ENCODE results near the gene ZNF230. TPM values are rescaled to one million over a fixed set of nuclear protein-coding genes. Genes with fewer than 3 reads are reported as not detected.

The ZNF230 gene
- total and polyA plus RNA-seq, 2 of the 4 experiments (the other 2 are of a cell fraction) = 1.5 to 3.4 TPM

DNA sequence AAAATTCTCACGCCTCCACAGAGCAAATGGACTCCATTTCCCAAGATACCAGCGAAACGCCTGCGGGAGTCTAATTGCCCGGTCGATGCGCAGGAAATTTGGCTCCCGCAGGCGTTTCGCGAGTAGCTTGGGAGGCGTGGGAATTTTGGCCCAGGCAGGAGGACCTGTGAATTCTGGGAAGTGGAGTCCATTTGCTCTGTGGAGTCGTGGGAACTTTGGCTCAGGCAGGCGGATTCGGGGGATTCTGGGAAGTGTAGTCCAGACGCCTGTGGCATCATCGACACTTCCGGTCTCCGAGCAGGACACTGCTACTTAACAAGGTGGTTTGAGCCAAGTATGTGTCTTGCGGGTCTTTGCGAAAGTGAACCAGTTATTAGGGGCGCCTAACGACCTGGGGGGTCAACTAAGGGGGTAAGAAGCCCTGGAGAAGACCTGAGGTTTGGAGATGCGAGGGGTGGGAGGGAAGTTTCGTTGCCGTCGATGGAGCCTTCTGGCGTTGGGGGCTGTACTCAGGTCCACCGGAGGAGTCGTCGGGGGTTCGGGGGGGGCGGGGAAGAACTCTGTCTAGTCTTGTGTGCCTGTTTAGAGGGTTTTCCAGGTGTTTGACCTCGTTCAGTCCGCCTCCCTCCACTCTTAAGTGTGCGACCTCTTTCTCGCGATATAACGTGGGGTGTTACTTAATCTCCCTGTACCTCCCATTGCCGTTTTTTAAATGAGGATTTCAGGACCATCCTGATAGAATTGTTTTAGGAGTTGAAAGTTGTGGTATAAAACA, 18.7 kb upstream of the ZNF230 start, which contains the start of gene ZNF155 (continued):
- no peak; the same call in 1 of the 2 replicates for TF ChIP-seq RAD21 (IDR thresholded peaks at IDR 0.05; ENCODE audit: low read length)
- TF ChIP-seq BHLHE40 (IDR thresholded peaks at IDR 0.05; ENCODE audit: low read depth, low read length) = no peak
- TF ChIP-seq POLR2A (IDR thresholded peaks at IDR 0.05; ENCODE audit: low read depth, low read length) = no peak

DNA sequence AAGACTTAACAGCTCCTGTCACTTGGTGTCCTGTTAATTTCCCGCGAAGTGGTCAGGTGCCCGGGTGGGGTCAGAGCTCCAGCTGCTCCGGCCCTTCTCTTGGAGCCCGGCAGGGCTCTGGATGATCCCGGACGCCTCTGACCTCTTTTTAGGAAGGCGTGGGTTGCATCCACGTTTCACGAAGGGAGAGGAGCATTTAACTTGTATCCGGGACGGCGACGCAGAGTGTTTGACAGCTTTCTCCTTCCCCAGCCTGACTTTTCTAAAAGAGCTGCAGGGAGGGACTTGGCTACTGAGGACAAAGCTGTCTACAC, 18.1 kb upstream of the ZNF230 start:
- peak overlapping the region; percentile 80; the same call in 1 of the 2 replicates for H3K4ac ChIP-seq (ENCODE audit: low read depth, low read length)
- no peak overlapping the region for H2BK5ac ChIP-seq (ENCODE audit: low read depth, low read length, poor library complexity, severe bottlenecking)
- no peak overlapping the region for H2BK20ac ChIP-seq (ENCODE audit: low read depth, low read length)
- H4K20me1 ChIP-seq (ENCODE audit: insufficient read depth, low read length) = no peaks in the 10 kb centered on the region
- no peak overlapping the region for H2BK120ac ChIP-seq (ENCODE audit: low read depth, low read length)
- H3K4me3 ChIP-seq (ENCODE audit: insufficient read depth, low read depth, low read length) = peak overlapping the region; percentile 79
- peaks cover 2% of the 10 kb centered on the region; the same call in 1 of the 2 replicates for H3K9me3 ChIP-seq (ENCODE audit: control insufficient read depth, insufficient read depth, low read length)
- dilution Hi-C loops (cut with HindIII; ENCODE audit: low sequenced_read_pairs, unreplicated experiment) = no loop called here
- ATAC-seq (ENCODE audit: low read depth) = peak; percentile 46
- H3K27ac ChIP-seq (ENCODE audit: insufficient read depth, low read length) = peak overlapping the region; percentile 4; the same call in 1 of the 2 replicates
- ChIA-PET CTCF (no interaction called here), POLR2A (ENCODE audit: unreplicated experiment) (no interaction called here)
- no peak overlapping the region for H2BK15ac ChIP-seq (ENCODE audit: low read depth, low read length)
- H3K79me1 ChIP-seq (ENCODE audit: low read depth in 1 of 2, low read length in 2 of 2) = peaks cover 10 to 27% of the 10 kb centered on the region in 2 experiments
- in situ Hi-C loops (cut with MboI; ENCODE audit: low sequenced_read_pairs) = no loop called here
- no peaks in the 10 kb centered on the region for H3K9me1 ChIP-seq (ENCODE audit: insufficient read depth, low read length)
- no peak overlapping the region for H2AK5ac ChIP-seq (ENCODE audit: low read depth, low read length)
- no peaks in the 10 kb centered on the region for H3K4me1 ChIP-seq (ENCODE audit: control insufficient read depth, insufficient read depth, low read length)
- no peak overlapping the region for H2AK9ac ChIP-seq (replicated peaks; ENCODE audit: low read depth, low read length, poor library complexity)
- peak overlapping the region; percentile 96 for H3K4me2 ChIP-seq (ENCODE audit: low read depth, low read length)
- no peaks in the 10 kb centered on the region for H3K27me3 ChIP-seq (ENCODE audit: control insufficient read depth, insufficient read depth, low read length)
- TF ChIP-seq RCOR1 (IDR thresholded peaks at IDR 0.05; ENCODE audit: insufficient replicate concordance, low read length) = no peak
- no peak for TF ChIP-seq CEBPB (IDR thresholded peaks at IDR 0.05; ENCODE audit: low read depth, low read length)
- TF ChIP-seq POLR2A (IDR thresholded peaks at IDR 0.05; ENCODE audit: low read depth, low read length) = no peak
- no peak for TF ChIP-seq MAZ (IDR thresholded peaks at IDR 0.05; ENCODE audit: borderline replicate concordance, low read depth, low read length)
- no peak for TF ChIP-seq NFE2L2 (IDR thresholded peaks at IDR 0.05; ENCODE audit: low read depth, low read length)
- no peak for TF ChIP-seq MXI1 (IDR thresholded peaks at IDR 0.05; ENCODE audit: borderline replicate concordance, low read depth, low read length)
- TF ChIP-seq, protein P1, sequence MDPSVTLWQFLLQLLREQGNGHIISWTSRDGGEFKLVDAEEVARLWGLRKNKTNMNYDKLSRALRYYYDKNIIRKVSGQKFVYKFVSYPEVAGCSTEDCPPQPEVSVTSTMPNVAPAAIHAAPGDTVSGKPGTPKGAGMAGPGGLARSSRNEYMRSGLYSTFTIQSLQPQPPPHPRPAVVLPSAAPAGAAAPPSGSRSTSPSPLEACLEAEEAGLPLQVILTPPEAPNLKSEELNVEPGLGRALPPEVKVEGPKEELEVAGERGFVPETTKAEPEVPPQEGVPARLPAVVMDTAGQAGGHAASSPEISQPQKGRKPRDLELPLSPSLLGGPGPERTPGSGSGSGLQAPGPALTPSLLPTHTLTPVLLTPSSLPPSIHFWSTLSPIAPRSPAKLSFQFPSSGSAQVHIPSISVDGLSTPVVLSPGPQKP (IDR thresholded peaks at IDR 0.05; ENCODE audit: borderline replicate concordance, low read depth, low read length) = no peak
- no peak for TF ChIP-seq BHLHE40 (IDR thresholded peaks at IDR 0.05; ENCODE audit: low read depth, low read length)
- no peak for TF ChIP-seq MAFK (IDR thresholded peaks at IDR 0.05; ENCODE audit: low read depth, low read length)
- TF ChIP-seq, protein P2, sequence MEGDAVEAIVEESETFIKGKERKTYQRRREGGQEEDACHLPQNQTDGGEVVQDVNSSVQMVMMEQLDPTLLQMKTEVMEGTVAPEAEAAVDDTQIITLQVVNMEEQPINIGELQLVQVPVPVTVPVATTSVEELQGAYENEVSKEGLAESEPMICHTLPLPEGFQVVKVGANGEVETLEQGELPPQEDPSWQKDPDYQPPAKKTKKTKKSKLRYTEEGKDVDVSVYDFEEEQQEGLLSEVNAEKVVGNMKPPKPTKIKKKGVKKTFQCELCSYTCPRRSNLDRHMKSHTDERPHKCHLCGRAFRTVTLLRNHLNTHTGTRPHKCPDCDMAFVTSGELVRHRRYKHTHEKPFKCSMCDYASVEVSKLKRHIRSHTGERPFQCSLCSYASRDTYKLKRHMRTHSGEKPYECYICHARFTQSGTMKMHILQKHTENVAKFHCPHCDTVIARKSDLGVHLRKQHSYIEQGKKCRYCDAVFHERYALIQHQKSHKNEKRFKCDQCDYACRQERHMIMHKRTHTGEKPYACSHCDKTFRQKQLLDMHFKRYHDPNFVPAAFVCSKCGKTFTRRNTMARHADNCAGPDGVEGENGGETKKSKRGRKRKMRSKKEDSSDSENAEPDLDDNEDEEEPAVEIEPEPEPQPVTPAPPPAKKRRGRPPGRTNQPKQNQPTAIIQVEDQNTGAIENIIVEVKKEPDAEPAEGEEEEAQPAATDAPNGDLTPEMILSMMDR (conservative IDR thresholded peaks at IDR 0.05; ENCODE audit: low read depth, low read length) = no peak
- intact Hi-C loops (cut with micrococcal nuclease) = loop anchor here (1.0 kb wide), 1 partner anchor 49 kb away; the partner anchor contains the start of gene ZNF45
- no TSS peak for BruUV-seq (replicated peaks)
- peak overlapping the region; percentile 50 for H4K5ac ChIP-seq (ENCODE audit: low read depth, low read length)
- peaks cover 8% of the 10 kb centered on the region for H3K36me3 ChIP-seq (ENCODE audit: control insufficient read depth, insufficient read depth, low read length)
- H3K23ac ChIP-seq (ENCODE audit: low read depth, low read length) = 0 out of 2 replicates have a peak overlapping the region, but pooled peaks have one; percentile 66
- peak overlapping the region; percentile 93 for H3K14ac ChIP-seq (replicated peaks; ENCODE audit: low read depth, low read length)
- no peak overlapping the region for H4K91ac ChIP-seq (ENCODE audit: insufficient read depth, low read depth, low read length)
- WGBS, 2 experiments (ENCODE audit: extremely low coverage in 2 of 2, insufficient read length in 1 of 2) = 12% methylated on average over 11 of the region's 14 CpGs; no CpG with 5 or more reads in 1 of the 2 experiments
- no peak for DNase-seq
- peak overlapping the region; percentile 96 for H2AFZ ChIP-seq (replicated peaks; ENCODE audit: low read length, poor library complexity)
- H3K56ac ChIP-seq (ENCODE audit: extremely low read depth, insufficient read depth, low read length) = no peak overlapping the region
- no peak overlapping the region for H3K18ac ChIP-seq (ENCODE audit: low read depth, low read length)
- H3K9ac ChIP-seq (ENCODE audit: low read depth, low read length) = peak overlapping the region; percentile 67
- peak overlapping the region; percentile 4 to 94; a peak in 2 of 4 replicates for H4K8ac ChIP-seq (ENCODE audit: low read depth in 2 of 2, low read length in 2 of 2)

Data from IMR-90 (cell line).